Mucosa of rectum (tissue), 2 donors: Measurements from ENCODE around the gene XYLB.

Source experiments
- H3K27ac ChIP-seq, 2 donors: one replicate each; pipeline ENCODE4 v1.7.0; 2013; ENCODE audit warnings: inconsistent platforms in 2 of 2, low read depth in 2 of 2, low read length in 2 of 2
- H3K27me3 ChIP-seq, 2 donors: one replicate each; pipeline ENCODE4 v1.7.0; 2013; ENCODE audit warnings: low read length in 2 of 2; ENCODE audit not compliant: control insufficient read depth in 2 of 2, insufficient read depth in 2 of 2
- H3K36me3 ChIP-seq, 2 donors: one replicate each; pipeline ENCODE4 v1.7.0; 2013; ENCODE audit warnings: low read length in 2 of 2; ENCODE audit not compliant: control insufficient read depth in 2 of 2, insufficient read depth in 2 of 2
- H3K4me1 ChIP-seq, 2 donors: one replicate each; pipeline ENCODE4 v1.7.0; 2013; ENCODE audit warnings: low read length in 2 of 2, mild to moderate bottlenecking in 1 of 2; ENCODE audit not compliant: control insufficient read depth in 2 of 2, insufficient read depth in 2 of 2
- H3K4me3 ChIP-seq, 2 donors: one replicate each; pipeline ENCODE4 v1.7.0; 2013; ENCODE audit warnings: low read length in 2 of 2
- H3K9ac ChIP-seq, 2 donors: one replicate each; pipeline ENCODE4 v1.7.0; 2013; ENCODE audit warnings: low read length in 2 of 2, low read depth in 1 of 2, mild to moderate bottlenecking in 1 of 2
- H3K9me3 ChIP-seq, 2 donors: one replicate each; pipeline ENCODE4 v1.7.0; 2013; ENCODE audit warnings: low read length in 2 of 2; ENCODE audit not compliant: control insufficient read depth in 2 of 2
- donor health status: healthy.
- donor health status: Normal muscosa, but diverticular disease.

Gene XYLB

GRCh38 chr3:38362825-38363224 is 16.2 kb downstream of the XYLB start:
- Histone ChIP-seq H3K4me1 (no peaks in the 10 kb centered on the region), H3K27me3 (no peaks in the 10 kb centered on the region), H3K4me3 (no peak overlapping the region), H3K9me3 (no peaks in the 10 kb centered on the region), H3K9ac (no peak overlapping the region), H3K27ac (no peak overlapping the region), H3K36me3 (peaks cover 23 to 38% of the 10 kb centered on the region in 2 donors)

DNA sequence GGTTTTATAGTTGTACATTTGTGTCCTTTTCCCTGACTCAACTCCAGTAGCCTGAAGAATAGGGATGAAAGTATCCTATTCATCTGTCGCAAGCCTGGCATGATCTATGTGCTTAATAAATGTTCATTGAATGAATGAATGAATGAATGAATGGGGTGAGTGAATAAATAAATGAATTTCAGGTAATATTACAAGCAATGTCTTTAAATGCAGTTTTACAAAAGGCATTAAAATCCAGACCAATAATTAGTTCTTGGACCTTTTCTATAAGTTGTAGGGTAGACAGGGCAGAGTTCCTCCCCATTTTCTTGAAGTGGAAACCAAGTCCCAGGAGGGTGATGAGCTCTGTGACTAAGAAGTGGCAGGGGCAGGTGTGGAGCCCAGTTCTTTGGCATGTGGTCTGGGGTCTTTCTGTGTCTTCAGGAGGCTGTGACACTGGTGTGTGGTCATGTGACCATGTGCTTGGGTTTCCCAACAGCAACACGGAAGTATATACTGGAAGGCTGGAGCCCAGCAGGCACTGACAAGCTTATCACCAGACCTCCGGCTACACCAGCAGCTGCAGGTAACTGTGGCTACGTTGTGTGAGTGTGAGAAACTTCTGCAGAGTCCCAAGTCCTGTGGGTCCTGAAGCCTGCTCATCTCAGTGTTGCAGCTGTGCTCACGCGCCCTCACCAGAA is 18.3 kb downstream of the XYLB start:
- H3K4me1 ChIP-seq: no peaks in the 10 kb centered on the region
- no peak overlapping the region for H3K9ac ChIP-seq
- no peaks in the 10 kb centered on the region for H3K9me3 ChIP-seq
- H3K27me3 ChIP-seq: no peaks in the 10 kb centered on the region
- no peak overlapping the region for H3K27ac ChIP-seq
- H3K36me3 ChIP-seq: peaks cover 36 to 49% of the 10 kb centered on the region in 2 donors
- no peak overlapping the region for H3K4me3 ChIP-seq

GRCh38 chr3:38365469-38366062 is 19.0 kb downstream of the XYLB start:
- Histone ChIP-seq H3K4me3 (no peak overlapping the region), H3K36me3 (peaks cover 39 to 50% of the 10 kb centered on the region in 2 donors), H3K4me1 (no peaks in the 10 kb centered on the region), H3K9ac (no peak overlapping the region), H3K27ac (no peak overlapping the region), H3K9me3 (no peaks in the 10 kb centered on the region), H3K27me3 (no peaks in the 10 kb centered on the region)

DNA sequence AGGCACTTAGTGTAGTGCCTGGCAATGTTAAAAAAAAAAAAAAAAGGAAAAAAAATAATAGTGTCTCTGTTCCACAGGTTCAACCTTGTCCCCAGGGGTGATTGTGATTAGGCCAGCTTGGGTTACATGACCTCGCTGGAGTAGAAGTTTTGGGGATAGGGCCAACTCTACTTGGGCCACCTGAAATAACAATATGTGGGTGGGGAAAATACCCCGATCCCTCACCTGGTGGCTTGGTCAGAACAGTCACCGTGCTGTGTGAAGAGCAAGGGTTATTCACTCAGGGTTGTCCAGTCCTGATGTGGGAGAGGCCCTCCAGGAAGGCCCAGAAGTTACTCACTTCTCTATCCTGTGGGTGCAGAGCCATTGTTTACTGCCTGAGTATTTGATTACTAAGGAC is 19.5 kb downstream of the XYLB start:
- no peaks in the 10 kb centered on the region for H3K9me3 ChIP-seq
- no peaks in the 10 kb centered on the region for H3K27me3 ChIP-seq
- no peaks in the 10 kb centered on the region for H3K4me1 ChIP-seq
- H3K9ac ChIP-seq: no peak overlapping the region
- no peak overlapping the region for H3K4me3 ChIP-seq
- H3K36me3 ChIP-seq: peaks cover 37 to 47% of the 10 kb centered on the region in 2 donors
- H3K27ac ChIP-seq: no peak overlapping the region

- Histone ChIP-seq H3K9me3 (no peaks in the 10 kb centered on the region), H3K4me1 (no peaks in the 10 kb centered on the region), H3K9ac (no peak overlapping the region), H3K36me3 (peaks cover 36 to 57% of the 10 kb centered on the region in 2 donors), H3K27me3 (no peaks in the 10 kb centered on the region), H3K4me3 (no peak overlapping the region), H3K27ac (no peak overlapping the region)
These were observed 21.2 kb downstream of the XYLB start for GRCh38 chr3:38367779-38368178.

- no peak overlapping the region for H3K9ac ChIP-seq
- peaks cover 40 to 54% of the 10 kb centered on the region in 2 donors for H3K36me3 ChIP-seq
- no peak overlapping the region for H3K27ac ChIP-seq
- H3K27me3 ChIP-seq: no peaks in the 10 kb centered on the region
- H3K9me3 ChIP-seq: no peaks in the 10 kb centered on the region
- no peak overlapping the region for H3K4me3 ChIP-seq
- H3K4me1 ChIP-seq: no peaks in the 10 kb centered on the region
These were observed 21.7 kb downstream of the XYLB start for GRCh38 chr3:38368238-38368637.

DNA sequence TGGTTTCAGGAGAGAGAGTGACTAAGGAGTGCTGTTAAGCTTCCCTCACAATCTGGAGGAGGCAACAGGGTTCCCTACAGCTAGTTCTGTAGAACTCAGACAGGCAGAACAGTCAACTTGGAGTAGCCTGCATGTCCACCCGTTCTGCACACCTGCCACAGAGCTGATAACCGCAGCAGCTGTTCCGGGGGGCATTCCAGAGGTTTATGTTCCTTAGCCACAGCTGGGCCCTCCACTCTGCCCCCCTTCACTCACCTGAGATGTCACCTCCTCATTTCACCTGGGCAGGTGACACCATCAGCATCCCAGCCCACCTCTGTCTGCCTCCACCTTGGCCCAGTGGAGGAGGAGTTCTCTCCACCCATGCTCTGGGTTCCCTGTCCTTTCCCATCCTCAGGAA is 22.6 kb downstream of the XYLB start:
- no peak overlapping the region for H3K4me3 ChIP-seq
- H3K36me3 ChIP-seq: peaks cover 47 to 51% of the 10 kb centered on the region in 2 donors
- H3K9ac ChIP-seq: no peak overlapping the region
- no peak overlapping the region for H3K27ac ChIP-seq
- no peaks in the 10 kb centered on the region for H3K9me3 ChIP-seq
- no peaks in the 10 kb centered on the region for H3K4me1 ChIP-seq
- no peaks in the 10 kb centered on the region for H3K27me3 ChIP-seq

- Histone ChIP-seq H3K27me3 (no peaks in the 10 kb centered on the region), H3K4me1 (no peaks in the 10 kb centered on the region), H3K36me3 (peaks cover 46 to 54% of the 10 kb centered on the region in 2 donors), H3K9me3 (no peaks in the 10 kb centered on the region), H3K27ac (no peak overlapping the region), H3K4me3 (no peak overlapping the region), H3K9ac (no peak overlapping the region)
These were observed 23.6 kb downstream of the XYLB start for GRCh38 chr3:38370149-38370548.

DNA sequence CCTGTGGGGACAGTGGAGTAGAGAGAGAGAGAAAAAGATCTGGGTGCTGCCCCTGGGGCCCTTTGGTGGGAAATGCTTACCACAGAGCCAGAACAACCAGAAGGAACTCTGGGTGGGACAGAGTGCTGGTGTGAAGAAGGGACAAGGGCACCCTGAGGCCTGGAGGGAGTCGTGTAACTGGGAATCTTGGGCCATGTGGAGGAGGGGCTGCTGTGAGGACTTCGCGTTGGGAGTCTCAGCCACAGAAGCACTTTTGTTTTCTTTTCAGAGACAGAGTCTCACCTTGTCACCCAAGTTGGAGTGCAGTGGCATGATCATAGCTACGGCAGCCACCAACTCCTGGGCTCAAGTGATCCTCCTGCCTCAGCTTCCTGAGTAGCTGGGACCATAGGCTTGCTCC is 24.3 kb downstream of the XYLB start:
- Histone ChIP-seq H3K27ac (no peak overlapping the region), H3K9ac (no peak overlapping the region), H3K4me3 (no peak overlapping the region), H3K9me3 (no peaks in the 10 kb centered on the region), H3K4me1 (no peaks in the 10 kb centered on the region), H3K36me3 (peaks cover 40 to 49% of the 10 kb centered on the region in 2 donors), H3K27me3 (no peaks in the 10 kb centered on the region)

GRCh38 chr3:38371541-38372213 is 25.1 kb downstream of the XYLB start:
- Histone ChIP-seq H3K4me3 (no peak overlapping the region), H3K27ac (no peak overlapping the region), H3K9me3 (no peaks in the 10 kb centered on the region), H3K9ac (no peak overlapping the region), H3K27me3 (no peaks in the 10 kb centered on the region), H3K4me1 (no peaks in the 10 kb centered on the region), H3K36me3 (peaks cover 39 to 47% of the 10 kb centered on the region in 2 donors)
